Measurements from ENCODE around the gene CARNS1.

CARNS1 gene

DNA sequence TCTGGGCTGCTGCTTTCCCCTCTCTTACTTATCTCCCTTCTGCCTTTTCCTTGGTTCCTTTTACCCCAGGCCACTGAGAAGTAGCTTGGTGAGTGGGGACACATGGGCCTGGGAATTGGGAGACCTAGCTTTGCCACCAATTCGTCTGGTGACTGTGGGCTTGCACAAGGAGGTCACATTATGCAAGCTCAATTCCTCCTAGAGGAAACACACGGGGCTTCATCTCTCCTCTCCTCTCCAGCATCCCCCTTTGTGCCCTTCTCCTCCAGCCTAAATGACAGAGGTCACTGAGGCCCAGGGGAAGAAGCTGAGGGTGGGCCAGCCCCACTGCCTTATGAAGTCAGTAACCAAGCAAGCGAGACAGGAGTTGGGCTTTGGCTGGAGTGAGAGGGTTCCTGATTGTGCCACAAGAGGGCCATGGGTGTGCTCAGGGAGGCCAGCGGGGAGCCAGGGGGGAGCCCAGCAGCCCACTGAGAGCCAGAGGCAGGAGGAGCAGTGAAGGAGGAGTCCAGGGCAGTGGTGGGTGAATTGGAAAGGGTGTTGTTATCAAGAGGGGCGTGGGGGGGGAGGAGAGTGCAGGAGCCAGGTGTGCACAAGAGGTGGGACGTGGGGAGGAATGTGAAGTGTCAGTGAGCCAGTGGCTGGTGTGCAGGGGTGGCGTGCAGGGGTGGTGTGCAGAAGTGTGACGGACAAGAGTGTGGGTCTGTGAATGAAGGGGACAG lies 44.1 kb upstream of the CARNS1 start:
- peak overlapping the region; percentile 60; the same call in 1 of the 2 replicates for H3K4me3 ChIP-seq (ENCODE audit: low read length)
- no peak overlapping the region for H3K27ac ChIP-seq (ENCODE audit: low read length)
- peaks cover 74% of the 10 kb centered on the region for H3K27me3 ChIP-seq (ENCODE audit: insufficient read depth, low read length)
- H3K9me3 ChIP-seq (ENCODE audit: insufficient read depth, low read depth, low read length) = no peaks in the 10 kb centered on the region
- H3K9ac ChIP-seq (ENCODE audit: low read depth, low read length) = no peak overlapping the region
- no peaks in the 10 kb centered on the region for H3K36me3 ChIP-seq (ENCODE audit: insufficient read depth, low read depth, low read length)
- peaks cover 18% of the 10 kb centered on the region; the same call in 1 of the 2 replicates for H3K4me1 ChIP-seq (ENCODE audit: insufficient read depth, low read length)

DNA sequence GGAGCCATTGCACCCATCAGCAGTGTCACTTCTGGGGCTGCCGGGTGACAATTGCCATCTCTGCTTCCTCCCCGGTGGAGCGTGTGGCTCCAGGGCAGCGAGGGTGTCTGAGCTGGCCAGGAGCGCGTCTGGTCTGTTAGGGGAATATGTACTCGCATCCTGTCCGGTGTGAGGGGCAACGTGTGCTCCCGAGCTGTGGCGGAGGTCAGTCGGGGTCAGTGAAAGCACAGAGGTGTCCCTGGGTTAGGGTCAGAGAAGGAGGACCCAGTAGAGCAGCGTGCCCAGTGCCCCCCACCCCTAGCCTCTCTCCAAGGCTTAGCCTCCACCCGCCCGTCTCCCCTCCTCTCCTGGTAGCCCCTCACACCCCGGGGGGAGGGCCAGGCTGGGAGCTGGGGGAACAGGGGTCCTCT lies 43.6 kb upstream of the CARNS1 start:
- Histone ChIP-seq H3K4me3 (ENCODE audit: low read length) (peak overlapping the region; percentile 60), H3K9me3 (ENCODE audit: insufficient read depth, low read depth, low read length) (no peaks in the 10 kb centered on the region), H3K36me3 (ENCODE audit: insufficient read depth, low read depth, low read length) (no peaks in the 10 kb centered on the region), H3K9ac (ENCODE audit: low read depth, low read length) (no peak overlapping the region), H3K4me1 (ENCODE audit: insufficient read depth, low read length) (peaks cover 20% of the 10 kb centered on the region; the same call in 1 of the 2 replicates), H3K27me3 (ENCODE audit: insufficient read depth, low read length) (peaks cover 79% of the 10 kb centered on the region), H3K27ac (ENCODE audit: low read length) (no peak overlapping the region)

DNA sequence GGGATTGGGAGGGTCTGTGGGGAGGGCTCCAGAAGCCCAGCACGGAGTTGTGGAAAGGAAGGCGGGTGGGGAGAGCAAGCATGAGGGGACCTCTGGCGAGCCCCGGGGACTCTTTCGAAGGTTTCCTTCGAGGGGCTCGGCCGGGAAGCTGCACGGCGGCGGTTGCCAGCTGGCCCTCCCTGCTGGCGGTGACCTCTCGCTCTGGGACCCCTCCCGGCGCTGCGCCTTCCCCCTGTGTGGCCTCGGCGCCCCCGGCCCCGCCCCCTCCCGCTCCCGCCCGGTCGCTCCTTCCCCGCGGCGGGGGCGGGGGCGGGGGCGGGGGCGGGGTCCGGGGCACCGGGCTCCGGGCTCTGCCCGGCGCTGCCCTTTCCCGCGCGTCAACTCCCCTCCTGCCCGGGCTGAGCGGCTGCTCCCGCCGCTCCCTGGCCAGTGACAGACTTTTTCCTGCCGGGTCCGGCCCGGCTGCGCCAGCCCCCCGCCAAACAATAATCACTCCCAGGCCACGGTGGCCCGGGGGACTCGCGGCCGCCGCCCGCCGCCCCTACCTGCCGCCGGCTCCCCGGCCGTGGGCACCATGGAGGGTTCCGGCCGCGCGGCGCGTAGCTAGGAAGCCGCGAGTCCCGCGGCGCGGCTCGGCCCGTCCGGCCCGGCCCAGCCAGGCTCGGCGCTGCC lies 43.0 kb upstream of the CARNS1 start:
- peaks cover 23% of the 10 kb centered on the region; the same call in 1 of the 2 replicates for H3K4me1 ChIP-seq (ENCODE audit: insufficient read depth, low read length)
- no peaks in the 10 kb centered on the region for H3K36me3 ChIP-seq (ENCODE audit: insufficient read depth, low read depth, low read length)
- H3K4me3 ChIP-seq (ENCODE audit: low read length) = peak overlapping the region; percentile 68
- no peaks in the 10 kb centered on the region for H3K9me3 ChIP-seq (ENCODE audit: insufficient read depth, low read depth, low read length)
- H3K27ac ChIP-seq (ENCODE audit: low read length) = no peak overlapping the region
- H3K9ac ChIP-seq (ENCODE audit: low read depth, low read length) = no peak overlapping the region
- H3K27me3 ChIP-seq (ENCODE audit: insufficient read depth, low read length) = peaks cover 85% of the 10 kb centered on the region

DNA sequence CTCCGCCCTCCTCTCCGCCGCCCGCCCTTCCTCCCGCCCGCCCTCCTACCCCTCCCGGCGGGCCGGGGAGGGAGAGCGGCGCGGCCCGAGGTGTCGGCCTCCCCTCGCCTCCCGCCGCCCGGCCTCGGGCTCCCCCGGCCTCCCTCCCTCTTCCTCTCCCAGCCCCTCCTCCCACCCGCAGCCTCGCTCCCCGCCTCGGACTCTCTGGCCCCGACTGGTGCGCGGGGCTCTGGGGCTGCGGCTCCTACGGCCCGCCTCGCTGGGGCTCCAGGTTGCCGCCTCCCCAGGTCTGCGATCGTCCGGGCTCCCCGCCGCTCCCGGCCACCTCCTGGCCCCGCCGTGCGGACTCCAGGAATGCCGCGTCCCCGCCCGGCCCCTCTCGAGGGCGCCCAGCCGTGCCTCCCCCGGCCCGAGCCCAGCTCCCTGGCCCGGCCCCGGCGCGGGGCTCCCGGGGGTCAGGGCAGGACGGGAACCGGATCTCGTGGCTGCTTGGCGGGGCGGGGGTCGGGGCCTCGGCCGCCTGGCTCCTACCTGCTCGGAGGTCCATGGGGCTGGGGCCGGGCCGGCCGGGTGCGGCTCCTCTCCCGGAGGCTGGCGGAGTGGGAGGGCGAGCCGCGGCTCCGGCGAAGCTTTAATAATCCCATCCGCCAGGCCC lies 42.4 kb upstream of the CARNS1 start, which contains the start of gene CLCF1:
TSS of gene CLCF1 (minus strand) at position 606 of the 655 bp plus-strand sequence. CDS start at position 547, 59 bp downstream.
- Histone ChIP-seq H3K9me3 (ENCODE audit: insufficient read depth, low read depth, low read length) (no peaks in the 10 kb centered on the region), H3K4me3 (ENCODE audit: low read length) (peak within 1 kb of the TSS; percentile 68), H3K36me3 (ENCODE audit: insufficient read depth, low read depth, low read length) (no peaks in the 10 kb centered on the region), H3K4me1 (ENCODE audit: insufficient read depth, low read length) (peaks cover 23% of the 10 kb centered on the region; the same call in 1 of the 2 replicates), H3K9ac (ENCODE audit: low read depth, low read length) (peak within 1 kb of the TSS; percentile 48; the same call in 1 of the 2 replicates), H3K27ac (ENCODE audit: low read length) (no peak within 1 kb of the TSS), H3K27me3 (ENCODE audit: insufficient read depth, low read length) (peaks cover 89% of the 10 kb centered on the region)

- no peaks in the 10 kb centered on the region for H3K9me3 ChIP-seq (ENCODE audit: insufficient read depth, low read depth, low read length)
- H3K27me3 ChIP-seq (ENCODE audit: insufficient read depth, low read length) = peaks cover 88% of the 10 kb centered on the region
- no peak overlapping the region for H3K27ac ChIP-seq (ENCODE audit: low read length)
- peak overlapping the region; percentile 68 for H3K4me3 ChIP-seq (ENCODE audit: low read length)
- H3K9ac ChIP-seq (ENCODE audit: low read depth, low read length) = peak overlapping the region; percentile 48; the same call in 1 of the 2 replicates
- H3K36me3 ChIP-seq (ENCODE audit: insufficient read depth, low read depth, low read length) = no peaks in the 10 kb centered on the region
- peaks cover 23% of the 10 kb centered on the region; the same call in 1 of the 2 replicates for H3K4me1 ChIP-seq (ENCODE audit: insufficient read depth, low read length)
Measured at GRCh38 chr11:67373648-67374570, 41.6 kb upstream of the CARNS1 start.

GRCh38 chr11:67374571-67375281 lies 40.8 kb upstream of the CARNS1 start:
- peak overlapping the region; percentile 48; the same call in 1 of the 2 replicates for H3K9ac ChIP-seq (ENCODE audit: low read depth, low read length)

DNA sequence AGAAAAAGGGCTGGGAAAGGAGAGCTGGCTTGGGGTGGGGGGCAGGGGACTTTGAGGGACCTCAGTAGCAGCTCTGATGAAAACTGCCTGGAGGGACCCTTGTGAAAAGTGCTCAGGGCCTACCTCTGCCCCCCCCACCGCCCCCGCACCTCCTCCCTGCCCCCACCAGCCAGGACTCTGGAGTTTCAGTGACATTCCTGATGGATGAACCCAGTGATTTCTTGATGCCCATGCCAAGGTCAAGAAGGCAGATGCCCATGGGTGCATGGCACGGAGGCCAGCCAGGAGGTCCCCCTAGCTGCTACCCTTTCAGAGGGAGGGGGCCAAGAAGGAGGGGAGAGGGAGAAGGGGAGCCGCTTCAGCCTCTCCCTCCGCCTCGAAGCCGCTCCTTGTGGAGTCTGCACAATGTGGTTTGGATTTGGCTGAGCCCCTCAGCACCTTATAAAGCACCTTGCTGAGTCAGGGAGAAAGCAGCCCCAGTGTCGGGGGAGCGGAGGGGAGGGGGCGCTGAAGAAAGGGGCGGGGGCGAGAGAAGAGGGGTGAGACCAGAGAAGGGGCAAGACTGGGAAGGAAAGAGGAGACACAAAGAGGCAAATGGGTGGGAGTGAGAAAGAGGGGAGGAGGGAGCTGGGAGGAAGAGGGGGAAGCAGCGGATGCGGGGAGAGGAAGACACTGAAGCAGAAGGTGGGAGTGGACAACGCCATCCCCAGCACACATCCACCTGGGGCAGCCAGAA lies 40.0 kb upstream of the CARNS1 start:
- H3K4me3 ChIP-seq (ENCODE audit: low read length) = peak overlapping the region; percentile 63

More at GRCh38 chr11:67374571-67375281, 40.8 kb upstream of the CARNS1 start:
- H3K4me1 ChIP-seq (ENCODE audit: insufficient read depth, low read length) = peaks cover 23% of the 10 kb centered on the region
- no peaks in the 10 kb centered on the region for H3K9me3 ChIP-seq (ENCODE audit: insufficient read depth, low read depth, low read length)
- H3K27ac ChIP-seq (ENCODE audit: low read length) = no peak overlapping the region
- H3K4me3 ChIP-seq (ENCODE audit: low read length) = peak overlapping the region; percentile 68
- H3K36me3 ChIP-seq (ENCODE audit: insufficient read depth, low read depth, low read length) = no peaks in the 10 kb centered on the region
- H3K27me3 ChIP-seq (ENCODE audit: insufficient read depth, low read length) = peaks cover 84% of the 10 kb centered on the region

DNA sequence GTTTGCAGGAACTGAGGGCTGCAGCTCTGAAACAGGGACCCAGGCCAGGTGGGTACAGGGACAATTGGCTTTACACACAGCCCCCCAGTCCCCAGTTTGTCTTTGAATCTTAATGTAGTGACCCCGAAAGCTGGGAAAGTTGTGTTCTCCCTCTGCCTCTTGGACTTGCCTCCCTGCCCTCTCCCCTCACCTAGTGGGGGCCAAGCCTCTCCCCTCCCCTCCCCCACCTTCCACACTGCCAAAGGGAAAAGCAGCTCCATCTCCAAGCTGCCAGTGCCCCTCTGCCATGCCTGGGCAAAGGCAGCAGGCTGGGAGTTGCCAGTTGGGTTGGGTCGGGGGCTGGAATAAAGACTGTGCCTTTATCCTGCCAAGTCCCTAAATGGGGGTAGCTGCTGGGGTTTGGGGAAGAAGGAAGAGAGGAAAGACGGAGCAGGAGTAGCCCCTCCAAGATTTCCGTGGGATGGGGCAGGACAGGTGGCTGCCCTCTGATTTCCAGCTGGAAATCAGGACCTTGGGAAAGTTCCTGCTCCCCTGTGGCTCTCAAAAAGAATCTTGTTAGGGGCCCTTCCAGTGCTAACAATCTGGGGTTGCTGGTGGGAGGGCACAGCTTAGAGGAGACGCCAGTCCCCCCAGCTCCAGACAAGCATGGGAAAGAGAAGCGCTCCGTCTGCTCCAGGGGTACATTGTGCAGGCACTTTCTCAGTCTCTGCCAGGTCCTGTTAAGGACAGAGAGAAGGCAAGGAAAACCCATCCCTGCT lies 39.2 kb upstream of the CARNS1 start:
- Histone ChIP-seq H3K9me3 (ENCODE audit: insufficient read depth, low read depth, low read length) (no peaks in the 10 kb centered on the region), H3K27me3 (ENCODE audit: insufficient read depth, low read length) (peaks cover 70% of the 10 kb centered on the region), H3K36me3 (ENCODE audit: insufficient read depth, low read depth, low read length) (no peaks in the 10 kb centered on the region), H3K4me3 (ENCODE audit: low read length) (peak overlapping the region; percentile 63), H3K27ac (ENCODE audit: low read length) (no peak overlapping the region), H3K4me1 (ENCODE audit: insufficient read depth, low read length) (peaks cover 18% of the 10 kb centered on the region), H3K9ac (ENCODE audit: low read depth, low read length) (0 out of 2 replicates have a peak overlapping the region, but pooled peaks have one; percentile 21)

More for the DNA sequence above, 40.0 kb upstream of the CARNS1 start:
- peaks cover 23% of the 10 kb centered on the region for H3K4me1 ChIP-seq (ENCODE audit: insufficient read depth, low read length)
- no peak overlapping the region for H3K9ac ChIP-seq (ENCODE audit: low read depth, low read length)
- no peak overlapping the region for H3K27ac ChIP-seq (ENCODE audit: low read length)
- H3K9me3 ChIP-seq (ENCODE audit: insufficient read depth, low read depth, low read length) = no peaks in the 10 kb centered on the region
- peaks cover 78% of the 10 kb centered on the region for H3K27me3 ChIP-seq (ENCODE audit: insufficient read depth, low read length)
- no peaks in the 10 kb centered on the region for H3K36me3 ChIP-seq (ENCODE audit: insufficient read depth, low read depth, low read length)

- Histone ChIP-seq H3K27ac (ENCODE audit: low read length) (no peak overlapping the region), H3K36me3 (ENCODE audit: insufficient read depth, low read depth, low read length) (no peaks in the 10 kb centered on the region), H3K4me3 (ENCODE audit: low read length) (peak overlapping the region; percentile 63; the same call in 1 of the 2 replicates), H3K27me3 (ENCODE audit: insufficient read depth, low read length) (peaks cover 61% of the 10 kb centered on the region), H3K9ac (ENCODE audit: low read depth, low read length) (no peak overlapping the region), H3K4me1 (ENCODE audit: insufficient read depth, low read length) (peaks cover 18% of the 10 kb centered on the region), H3K9me3 (ENCODE audit: insufficient read depth, low read depth, low read length) (no peaks in the 10 kb centered on the region)
Measured at GRCh38 chr11:67376873-67377808, 38.3 kb upstream of the CARNS1 start.
